ENCODE measurements around the gene GPS2. TPM values are rescaled to one million over a fixed set of nuclear protein-coding genes. Genes with fewer than 3 reads are reported as not detected.
A peak's percentile ranks its signal among the peaks of the same experiment; 100 is the strongest.

Gene GPS2
- total RNA-seq, 1 donor from 2014 or later: 22.4 TPM

- Histone ChIP-seq H3K36me3 (ENCODE audit: control insufficient read depth, insufficient read depth, low read length) (peaks cover 11% of the 10 kb centered on the region), H3K4me3 (ENCODE audit: low read depth, low read length) (peak overlapping the region; percentile 97), H3K27me3 (ENCODE audit: control insufficient read depth, insufficient read depth, low read length) (no peaks in the 10 kb centered on the region)
- no peak for TF ChIP-seq CTCF (IDR thresholded peaks at IDR 0.05; ENCODE audit: insufficient read depth, low read length, severe bottlenecking)
- DNase-seq (ENCODE audit: low read depth): peak; percentile 32
- FAIRE-seq: peak; percentile 28
These were observed 52.0 kb downstream of the GPS2 start for GRCh38 chr17:7262935-7263800.

Other genes starting within 250 kb of the GPS2 start
- not detected in 2 replicates for gene CLEC10A, start 235.1 kb downstream of the GPS2 start, total RNA-seq
- gene ASGR2, start 200.5 kb downstream of the GPS2 start, total RNA-seq: not detected in 2 replicates
- gene ASGR1, start 136.0 kb downstream of the GPS2 start, total RNA-seq: under 0.01 and 0.38 TPM in 2 replicates
- 1.8 and 1.9 TPM in 2 replicates for gene DLG4, start 95.5 kb downstream of the GPS2 start, total RNA-seq
- 216 and 277 TPM in 2 replicates for gene ACADVL, start 95.4 kb downstream of the GPS2 start, total RNA-seq
- gene DVL2, start 80.8 kb downstream of the GPS2 start, total RNA-seq: 52.1 and 55.3 TPM in 2 replicates
- 27.4 and 34.9 TPM in 2 replicates for gene PHF23, start 75.9 kb downstream of the GPS2 start, total RNA-seq
- 50.8 and 64.3 TPM in 2 replicates for gene GABARAP, start 72.9 kb downstream of the GPS2 start, total RNA-seq
- 17.6 and 25.3 TPM in 2 replicates for gene CTDNEP1, start 63.6 kb downstream of the GPS2 start, total RNA-seq
- gene ELP5, start 63.1 kb downstream of the GPS2 start, total RNA-seq: 16.5 and 20.0 TPM in 2 replicates
- gene CLDN7, start 52.9 kb downstream of the GPS2 start, total RNA-seq: 546 and 850 TPM in 2 replicates
- under 0.01 and 0.13 TPM in 2 replicates for gene SLC2A4, start 33.6 kb downstream of the GPS2 start, total RNA-seq
- 0.26 and 1.0 TPM in 2 replicates for gene YBX2, start 20.7 kb downstream of the GPS2 start, total RNA-seq
- gene EIF5A, start 7.7 kb downstream of the GPS2 start, total RNA-seq: 653 and 709 TPM in 2 replicates
- gene NEURL4, start 14.0 kb upstream of the GPS2 start, total RNA-seq: 14.7 and 17.7 TPM in 2 replicates
- gene ACAP1, start 21.2 kb upstream of the GPS2 start, total RNA-seq: 0.26 and 4.2 TPM in 2 replicates
- gene KCTD11, start 36.8 kb upstream of the GPS2 start, total RNA-seq: 24.2 and 26.6 TPM in 2 replicates
- gene TMEM95, start 39.8 kb upstream of the GPS2 start, total RNA-seq: not detected in 2 replicates
- gene TNK1, start 65.7 kb upstream of the GPS2 start, total RNA-seq: 7.4 and 11.8 TPM in 2 replicates
- gene PLSCR3, start 79.2 kb upstream of the GPS2 start, total RNA-seq: 9.0 and 13.2 TPM in 2 replicates
- 40.3 and 67.7 TPM in 2 replicates for gene TMEM256, start 88.7 kb upstream of the GPS2 start, total RNA-seq
- 0.79 and 1.2 TPM in 2 replicates for gene NLGN2, start 92.5 kb upstream of the GPS2 start, total RNA-seq
- 0.13 TPM in 1 of 2 replicates, not detected in the other for gene SPEM1, start 105.0 kb upstream of the GPS2 start, total RNA-seq
- gene SPEM2, start 110.3 kb upstream of the GPS2 start, total RNA-seq: not detected in 2 replicates
- not detected in 2 replicates for gene SPEM3, start 113.5 kb upstream of the GPS2 start, total RNA-seq
- 7.3 and 12.6 TPM in 2 replicates for gene TMEM102, start 120.1 kb upstream of the GPS2 start, total RNA-seq
- gene FGF11, start 124.2 kb upstream of the GPS2 start, total RNA-seq: 12.4 and 28.3 TPM in 2 replicates
- gene CHRNB1, start 129.7 kb upstream of the GPS2 start, total RNA-seq: 9.7 and 16.8 TPM in 2 replicates
- gene ZBTB4, start 164.3 kb upstream of the GPS2 start, total RNA-seq: 8.7 and 9.2 TPM in 2 replicates
- not detected in 2 replicates for gene SLC35G6, start 166.1 kb upstream of the GPS2 start, total RNA-seq
- gene POLR2A, start 169.0 kb upstream of the GPS2 start, total RNA-seq: 38.4 and 79.6 TPM in 2 replicates
- 0.53 and 1.0 TPM in 2 replicates for gene TNFSF12, start 233.7 kb upstream of the GPS2 start, total RNA-seq
- 2.6 and 3.7 TPM in 2 replicates for gene TNFSF13, start 243.4 kb upstream of the GPS2 start, total RNA-seq
- gene SENP3, start 246.6 kb upstream of the GPS2 start, total RNA-seq: 94.7 and 129 TPM in 2 replicates

Data from bronchial epithelial cell (primary cell).